H9 (cell line): ENCODE data around the gene THSD7A. TPM values are rescaled to one million over a fixed set of nuclear protein-coding genes. Genes with fewer than 3 reads are reported as not detected.

ENCODE experiments used
- DNase-seq: peaks from one replicate; pipeline ENCODE4 v3.0.0-alpha.2; 2017
- H2AFZ ChIP-seq: one replicate; pipeline ENCODE4 v1.6.1; 2013; ENCODE audit warnings: mild to moderate bottlenecking, low read length, control low read depth, moderate library complexity
- H2AK5ac ChIP-seq: 2 replicates; pipeline ENCODE4 v1.6.1; 2013; ENCODE audit warnings: low read length, control low read depth, mixed read lengths; ENCODE audit not compliant: insufficient read length
- H2BK120ac ChIP-seq: one replicate; pipeline ENCODE4 v1.6.1; 2013; ENCODE audit warnings: low read depth, mild to moderate bottlenecking, low read length, control low read depth, inconsistent platforms; ENCODE audit not compliant: poor library complexity, severe bottlenecking
- H2BK12ac ChIP-seq: 2 replicates; pipeline ENCODE4 v1.6.1; 2013; ENCODE audit warnings: low read length, control low read depth, mixed read lengths, low read depth; ENCODE audit not compliant: insufficient read length
- H2BK15ac ChIP-seq: 2 replicates; pipeline ENCODE4 v1.6.1; 2013; ENCODE audit warnings: low read depth, low read length, control low read depth
- H2BK20ac ChIP-seq: one replicate; pipeline ENCODE4 v1.6.1; 2013; ENCODE audit warnings: low read depth, mild to moderate bottlenecking, low read length, control low read depth, inconsistent platforms; ENCODE audit not compliant: poor library complexity, severe bottlenecking
- H2BK5ac ChIP-seq: 2 replicates; pipeline ENCODE4 v1.6.1; 2013; ENCODE audit warnings: low read length, control low read depth, mixed read lengths; ENCODE audit not compliant: insufficient read length
- H3K14ac ChIP-seq: 2 replicates; pipeline ENCODE4 v1.6.1; 2013; ENCODE audit warnings: low read length, control low read depth; ENCODE audit not compliant: insufficient read depth
- H3K18ac ChIP-seq: 2 replicates; pipeline ENCODE4 v1.6.1; 2013; ENCODE audit warnings: low read depth, mild to moderate bottlenecking, mixed read lengths, low read length, control low read depth; ENCODE audit not compliant: insufficient read length
- H3K23ac ChIP-seq: 2 replicates; pipeline ENCODE4 v1.6.1; 2013; ENCODE audit warnings: low read length, control low read depth, mixed read lengths, low read depth; ENCODE audit not compliant: insufficient read length
- H3K23me2 ChIP-seq: 2 replicates; pipeline ENCODE4 v1.6.1; 2013; ENCODE audit warnings: low read depth, mild to moderate bottlenecking, mixed read lengths, low read length, control low read depth; ENCODE audit not compliant: insufficient read length, poor library complexity, severe bottlenecking
- H3K27ac ChIP-seq: 2 replicates; pipeline ENCODE4 v1.5.1; 2013; ENCODE audit warnings: low read length, control low read depth, mixed read lengths, low read depth; ENCODE audit not compliant: insufficient read length
- H3K27me3 ChIP-seq: 2 replicates; pipeline ENCODE4 v1.6.1; 2013; ENCODE audit warnings: low read length, control low read depth, inconsistent platforms; ENCODE audit not compliant: insufficient read depth
- H3K4ac ChIP-seq: 2 replicates; pipeline ENCODE4 v1.6.1; 2013; ENCODE audit warnings: low read depth, mild to moderate bottlenecking, control low read depth, inconsistent platforms, low read length, moderate library complexity
- H3K4me1 ChIP-seq: 2 replicates; pipeline ENCODE4 v1.6.1; 2013; ENCODE audit warnings: low read length, control low read depth, inconsistent platforms; ENCODE audit not compliant: insufficient read depth
- H3K4me2 ChIP-seq: 2 replicates; pipeline ENCODE4 v1.6.1; 2013; ENCODE audit warnings: low read length, control low read depth, mixed read lengths; ENCODE audit not compliant: insufficient read length, insufficient read depth
- H3K56ac ChIP-seq: 2 replicates; pipeline ENCODE4 v1.6.1; 2013; ENCODE audit warnings: low read depth, mild to moderate bottlenecking, mixed read lengths, low read length, control low read depth; ENCODE audit not compliant: insufficient read length
- H3K79me1 ChIP-seq: 2 replicates; pipeline ENCODE4 v1.6.1; 2013; ENCODE audit warnings: low read depth, mild to moderate bottlenecking, moderate library complexity, low read length, control low read depth, inconsistent platforms; ENCODE audit not compliant: insufficient read depth, poor library complexity, severe bottlenecking
- H3K79me2 ChIP-seq: 2 replicates; pipeline ENCODE4 v1.6.1; 2013; ENCODE audit warnings: low read length, control low read depth, inconsistent platforms; ENCODE audit not compliant: insufficient read depth
- H3K9ac ChIP-seq: 2 replicates; pipeline ENCODE4 v1.6.1; 2013; ENCODE audit warnings: low read length, control low read depth, mixed read lengths; ENCODE audit not compliant: insufficient read length; ENCODE audit errors: extremely low read depth
- H3K9me3 ChIP-seq: one replicate; pipeline ENCODE4 v1.6.1; 2013; ENCODE audit warnings: low read depth, low read length, inconsistent platforms; ENCODE audit not compliant: control insufficient read depth
- H3T11ph ChIP-seq: one replicate; pipeline ENCODE4 v1.6.1; 2013; ENCODE audit warnings: mild to moderate bottlenecking, low read length, control low read depth, inconsistent platforms
- H4K20me1 ChIP-seq: one replicate; pipeline ENCODE4 v1.6.1; 2013; ENCODE audit not compliant: control insufficient read depth, insufficient read length, insufficient read depth
- H4K5ac ChIP-seq: 2 replicates; pipeline ENCODE4 v1.6.1; 2013; ENCODE audit warnings: low read depth, mild to moderate bottlenecking, mixed read lengths, low read length, control low read depth; ENCODE audit not compliant: insufficient read length
- H4K8ac ChIP-seq: replicated peaks from 2 replicates; pipeline ENCODE4 v1.6.1; 2013; ENCODE audit warnings: low read length, control low read depth, mixed read lengths, low read depth; ENCODE audit not compliant: insufficient read length
- H4K91ac ChIP-seq: 2 replicates; pipeline ENCODE4 v1.6.1; 2013; ENCODE audit warnings: low read depth, mild to moderate bottlenecking, moderate library complexity, mixed read lengths, low read length, control low read depth; ENCODE audit not compliant: insufficient read length
- H3K27ac Mint-ChIP-seq, 3 experiments: 2 replicates in 2 of 3; 3 replicates in 1 of 3; pipeline ENCODE4 v1.8.0; 2020 to 2021; ENCODE audit warnings: mixed read lengths in 3 of 3, mild to moderate bottlenecking in 1 of 3, moderate library complexity in 1 of 3
- H3K27me3 Mint-ChIP-seq: 2 replicates; pipeline ENCODE4 v1.8.0; 2021; ENCODE audit warnings: low read depth, mild to moderate bottlenecking, moderate library complexity, mixed read lengths
- H3K36me3 Mint-ChIP-seq, 3 experiments: 2 replicates in 2 of 3; 3 replicates in 1 of 3; pipeline ENCODE4 v1.8.0; 2020 to 2021; ENCODE audit warnings: low read depth in 3 of 3, mixed read lengths in 3 of 3; ENCODE audit not compliant: insufficient read depth in 1 of 3
- H3K4me1 Mint-ChIP-seq, 2 experiments: 2 replicates each; pipeline ENCODE4 v1.8.0; 2020; ENCODE audit warnings: mixed read lengths in 2 of 2
- H3K4me3 Mint-ChIP-seq, 2 experiments: 2 replicates in 1 of 2; 3 replicates in 1 of 2; pipeline ENCODE4 v1.8.0; 2020 to 2021; ENCODE audit warnings: mild to moderate bottlenecking in 2 of 2, mixed read lengths in 2 of 2, moderate library complexity in 1 of 2
- H3K9me3 Mint-ChIP-seq, 2 experiments: 2 replicates in 1 of 2; 3 replicates in 1 of 2; pipeline ENCODE4 v1.8.0; 2020; ENCODE audit warnings: mild to moderate bottlenecking in 2 of 2, mixed read lengths in 2 of 2, moderate library complexity in 1 of 2
- CTCF ChIP-seq: fragments of 200-600 bp; sonication (generic); conservative IDR thresholded peaks from 3 replicates; pipeline ENCODE4 v1.8.0; 2021; ENCODE audit warnings: antibody characterized with exemption, mild to moderate bottlenecking
- WGBS: extraction: QIAGEN DNeasy Blood & Tissue Kit; methylation state at CpG from one replicate; pipeline ENCODE4 v1.1.7; 2013; ENCODE audit warnings: missing lambda C conversion rate, low lambda C conversion rate, mixed read lengths; ENCODE audit not compliant: insufficient read length; ENCODE audit errors: extremely low coverage; 5-methylcytosine and 5-hydroxymethylcytosine counted together
- total RNA-seq: library from RNA; stranded (reverse); gene quantifications from 2 replicates; pipeline ENCODE4 v1.2.1, GENCODE V29; 2021

The THSD7A gene
- total RNA-seq, 1 experiment from 2014 or later = 0.42 TPM

DNA sequence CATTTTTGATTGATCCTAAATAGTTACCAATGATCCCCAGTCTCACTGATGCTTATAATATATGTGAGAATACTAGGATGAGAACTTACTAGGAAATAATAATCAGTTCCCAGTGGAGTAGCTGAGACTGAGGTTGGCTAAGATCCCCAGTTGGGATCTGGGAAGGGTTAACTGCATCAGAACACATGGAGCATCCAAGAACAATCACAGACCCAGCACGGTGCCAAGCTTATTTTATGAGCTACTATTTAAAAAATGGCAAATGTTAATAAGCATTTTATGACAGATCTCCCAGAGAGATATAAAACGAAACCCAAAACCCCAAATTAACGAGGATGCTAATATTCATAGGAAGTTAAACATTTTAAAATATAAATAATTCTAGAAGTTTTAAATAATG is 379.5 kb downstream of the THSD7A start:
- Histone ChIP-seq H3K27ac (no peak overlapping the region), H4K5ac (no peak overlapping the region), H2BK20ac (no peak overlapping the region), H3K14ac (no peak overlapping the region), H3T11ph (no peak overlapping the region), H3K79me2 (no peaks in the 10 kb centered on the region), H3K4me1 (no peaks in the 10 kb centered on the region), H2AFZ (no peak overlapping the region), H4K8ac (no peak overlapping the region), H3K9me3 (no peaks in the 10 kb centered on the region), H3K18ac (no peak overlapping the region), H3K4me2 (no peak overlapping the region), H4K91ac (no peak overlapping the region), H2BK5ac (no peak overlapping the region), H3K4ac (no peak overlapping the region), H3K9ac (no peak overlapping the region), H4K20me1 (no peaks in the 10 kb centered on the region), H3K56ac (no peak overlapping the region), H3K27me3 (no peaks in the 10 kb centered on the region), H2BK120ac (no peak overlapping the region), H2BK12ac (no peak overlapping the region), H2AK5ac (no peak overlapping the region), H3K23ac (no peak overlapping the region), H2BK15ac (no peak overlapping the region), H3K79me1 (no peaks in the 10 kb centered on the region), H3K23me2 (no peaks in the 10 kb centered on the region)
- Mint-ChIP-seq H3K36me3 (no peaks in the 10 kb centered on the region), H3K4me3 (no peak overlapping the region), H3K4me1 (no peaks in the 10 kb centered on the region), H3K27me3 (no peaks in the 10 kb centered on the region), H3K27ac (no peak overlapping the region; a peak in 1 of 7 replicates), H3K9me3 (no peaks in the 10 kb centered on the region)
- TF ChIP-seq CTCF = no peak
- no CpG with 5 or more reads among the region's 3 CpGs for WGBS
- no peak for DNase-seq
